Activated T-cell treated with anti-CD3 and anti-CD28 coated beads, Interleukin-2, amount 50 U/mL, for 4 hours (primary cell): ENCODE measurements around the gene NAA10. TPM values are rescaled to one million over a fixed set of nuclear protein-coding genes. Genes with fewer than 3 reads are reported as not detected.

Source experiments
- ATAC-seq, 2 donors: fragments of 200-7000 bp; cut with Tn5 transposase; one replicate each; pipeline ENCODE4 v1.10.0; 2021
- DNase-seq: peaks from one replicate; pipeline ENCODE4 v3.0.0-alpha.2; 2020
- H3K27me3 Mint-ChIP-seq: one replicate; pipeline ENCODE4 v1.8.0; 2021; ENCODE audit warnings: low read depth, mixed read lengths
- H3K36me3 Mint-ChIP-seq: one replicate; pipeline ENCODE4 v1.8.0; 2022; ENCODE audit warnings: mixed read lengths; ENCODE audit not compliant: insufficient read depth
- H3K4me1 Mint-ChIP-seq: one replicate; pipeline ENCODE4 v1.8.0; 2021; ENCODE audit warnings: low read depth, mixed read lengths
- H3K4me3 Mint-ChIP-seq: one replicate; pipeline ENCODE4 v1.8.0; 2021; ENCODE audit warnings: mild to moderate bottlenecking, moderate library complexity, mixed read lengths
- H3K9me3 Mint-ChIP-seq: one replicate; pipeline ENCODE4 v1.8.0; 2021; ENCODE audit warnings: mixed read lengths
- total RNA-seq, 3 donors: library from RNA; stranded (reverse); gene quantifications; one replicate each; pipeline ENCODE4 v1.2.1, GENCODE V29; 2021

NAA10 gene
- total RNA-seq, 3 donors from 2014 or later = 190 to 224 (median 221) TPM

DNA sequence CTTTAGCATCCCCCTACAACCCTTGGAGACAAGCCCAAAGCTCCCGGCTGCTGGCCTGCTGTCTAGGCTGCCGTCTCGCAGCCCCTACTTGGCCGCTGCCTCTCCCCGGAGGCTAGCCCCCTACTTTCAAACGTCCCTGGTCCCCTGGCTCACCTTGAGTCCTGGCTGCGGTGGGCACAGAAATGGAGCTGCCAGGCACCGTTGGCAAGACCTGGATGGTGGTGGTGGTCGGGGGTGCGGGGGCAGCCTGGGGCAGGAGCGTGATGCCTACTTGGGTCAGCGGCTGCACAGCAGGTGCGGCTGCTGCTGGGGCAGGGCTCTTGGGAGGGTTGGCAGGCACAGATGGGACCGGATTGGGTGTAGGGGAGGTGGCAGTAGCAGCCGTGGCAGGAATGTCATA, 24.8 kb upstream of the NAA10 start:
- Mint-ChIP-seq H3K36me3 (peaks cover 2% of the 10 kb centered on the region), H3K27me3 (no peaks in the 10 kb centered on the region), H3K4me3 (no peak overlapping the region), H3K9me3 (no peaks in the 10 kb centered on the region), H3K4me1 (no peaks in the 10 kb centered on the region)
- ATAC-seq (no peak), DNase-seq (no peak)

DNA sequence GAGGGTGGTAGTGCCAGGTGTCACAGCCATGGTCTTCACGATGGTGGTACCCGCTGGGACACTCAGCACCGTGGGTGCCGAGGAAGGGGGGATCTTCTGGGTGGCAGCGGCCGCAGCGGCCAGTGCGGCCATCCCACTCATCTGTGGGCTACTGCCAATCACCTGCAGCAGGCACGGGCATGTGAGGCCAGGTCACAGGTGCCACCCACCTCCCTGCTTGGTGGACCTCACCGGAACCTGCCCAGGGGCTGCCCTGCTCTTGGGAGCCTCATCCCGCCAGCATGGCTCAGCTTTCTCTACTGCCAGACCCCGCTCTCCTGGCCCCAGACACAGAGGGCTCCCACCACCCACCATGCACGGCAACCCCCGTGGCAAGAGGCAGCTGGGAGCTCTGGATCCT, 23.8 kb upstream of the NAA10 start:
- Mint-ChIP-seq H3K4me3 (no peak overlapping the region), H3K4me1 (peaks cover 2% of the 10 kb centered on the region), H3K27me3 (no peaks in the 10 kb centered on the region), H3K36me3 (peaks cover 7% of the 10 kb centered on the region), H3K9me3 (no peaks in the 10 kb centered on the region)
- ATAC-seq = no peak
- no peak for DNase-seq

DNA sequence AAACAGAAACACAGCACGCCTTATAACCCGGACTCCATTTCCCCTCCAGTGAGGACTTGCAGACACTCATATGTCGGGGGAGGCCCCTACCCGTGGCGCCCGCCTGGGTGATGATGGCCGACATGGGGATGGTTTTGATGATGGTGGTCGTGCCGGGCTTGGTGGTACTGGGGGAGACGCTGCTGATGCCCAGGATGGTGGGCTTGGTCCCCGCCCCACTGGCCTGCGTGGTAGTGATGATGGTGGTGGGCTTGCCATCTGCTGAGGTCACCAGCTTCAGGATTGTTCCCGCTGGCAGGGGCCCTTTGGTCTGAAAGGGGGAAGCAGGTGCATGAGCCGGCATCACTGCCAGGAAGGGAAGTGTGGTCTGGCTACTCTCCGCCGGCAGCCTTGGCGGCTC, 22.4 kb upstream of the NAA10 start:
- H3K27me3 Mint-ChIP-seq = no peaks in the 10 kb centered on the region
- H3K4me1 Mint-ChIP-seq = peaks cover 2% of the 10 kb centered on the region
- no peak overlapping the region for H3K4me3 Mint-ChIP-seq
- ATAC-seq = no peak
- H3K9me3 Mint-ChIP-seq = no peaks in the 10 kb centered on the region
- DNase-seq = no peak
- H3K36me3 Mint-ChIP-seq = peaks cover 9% of the 10 kb centered on the region

DNA sequence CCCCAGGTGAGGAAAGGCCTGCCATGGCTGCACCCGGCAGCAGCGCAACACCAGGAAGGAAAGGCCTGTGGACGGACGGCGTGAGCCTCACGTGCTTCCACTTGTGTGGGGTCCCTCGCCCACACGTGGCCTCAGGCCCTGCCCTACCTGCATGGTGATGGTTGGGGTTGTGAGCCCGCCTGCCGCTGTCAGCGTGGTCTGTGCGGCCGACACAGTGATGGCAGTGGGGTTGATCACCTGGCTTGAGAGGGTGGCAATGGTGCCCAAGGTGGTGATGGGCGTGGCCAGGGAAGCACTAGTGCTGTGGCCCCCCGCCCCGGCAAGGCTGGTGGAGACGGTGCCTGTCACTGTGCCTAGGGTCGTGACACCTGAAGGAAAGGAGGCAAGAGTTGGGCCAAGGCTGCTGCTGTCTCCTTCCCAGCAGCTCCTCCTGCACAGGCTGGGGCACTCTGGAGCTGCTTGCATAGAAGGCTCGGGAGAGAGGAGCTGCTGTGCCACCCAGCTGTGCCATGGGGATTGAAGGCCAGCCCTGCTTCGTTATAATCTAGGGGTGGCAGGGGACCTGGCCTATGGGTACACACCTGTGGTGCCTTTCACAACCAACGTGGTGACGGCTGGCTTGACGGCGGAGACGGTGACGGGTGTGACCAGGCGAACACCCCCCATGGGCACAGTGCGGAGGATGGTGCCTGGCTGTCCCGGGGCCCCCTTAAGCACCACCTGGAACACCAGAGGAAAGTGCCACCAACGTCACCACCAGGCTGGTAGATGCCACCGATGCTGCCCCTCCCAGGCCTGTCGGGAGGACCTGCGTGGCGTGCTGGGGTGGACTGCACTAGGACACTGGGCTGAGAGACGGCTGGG, 21.4 kb upstream of the NAA10 start:
- Mint-ChIP-seq H3K4me3 (no peak overlapping the region), H3K27me3 (no peaks in the 10 kb centered on the region), H3K9me3 (no peaks in the 10 kb centered on the region), H3K36me3 (peaks cover 12% of the 10 kb centered on the region), H3K4me1 (peaks cover 2% of the 10 kb centered on the region)
- DNase-seq = no peak
- ATAC-seq = no peak

DNA sequence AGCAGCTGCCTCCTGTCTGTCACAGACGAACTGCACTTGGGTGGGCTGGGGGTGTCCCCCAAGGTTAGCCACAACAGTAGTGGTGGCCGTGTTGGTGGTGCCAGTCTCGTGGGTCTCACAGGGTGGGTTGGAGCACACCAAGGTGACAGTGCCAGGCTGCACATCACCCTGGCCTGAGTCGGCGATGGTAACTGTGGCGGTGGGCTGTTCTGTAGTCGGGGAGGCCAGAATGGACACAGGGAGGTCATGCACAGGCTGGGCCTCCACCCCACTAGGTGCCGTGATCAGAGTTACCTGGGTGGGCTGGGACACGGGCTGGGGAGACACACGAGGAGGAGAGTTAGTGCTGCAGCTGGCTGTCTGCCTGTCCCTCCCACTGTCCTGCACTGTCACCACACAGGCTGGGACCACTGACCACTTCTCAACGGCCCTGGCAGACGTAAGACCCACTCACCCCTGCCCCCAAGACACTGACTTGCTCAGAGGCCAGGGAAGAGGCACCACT, 20.4 kb upstream of the NAA10 start:
- DNase-seq (no peak), ATAC-seq (no peak)
- Mint-ChIP-seq H3K4me1 (peaks cover 2% of the 10 kb centered on the region), H3K36me3 (peaks cover 17% of the 10 kb centered on the region), H3K9me3 (no peaks in the 10 kb centered on the region), H3K27me3 (no peaks in the 10 kb centered on the region), H3K4me3 (no peak overlapping the region)

DNA sequence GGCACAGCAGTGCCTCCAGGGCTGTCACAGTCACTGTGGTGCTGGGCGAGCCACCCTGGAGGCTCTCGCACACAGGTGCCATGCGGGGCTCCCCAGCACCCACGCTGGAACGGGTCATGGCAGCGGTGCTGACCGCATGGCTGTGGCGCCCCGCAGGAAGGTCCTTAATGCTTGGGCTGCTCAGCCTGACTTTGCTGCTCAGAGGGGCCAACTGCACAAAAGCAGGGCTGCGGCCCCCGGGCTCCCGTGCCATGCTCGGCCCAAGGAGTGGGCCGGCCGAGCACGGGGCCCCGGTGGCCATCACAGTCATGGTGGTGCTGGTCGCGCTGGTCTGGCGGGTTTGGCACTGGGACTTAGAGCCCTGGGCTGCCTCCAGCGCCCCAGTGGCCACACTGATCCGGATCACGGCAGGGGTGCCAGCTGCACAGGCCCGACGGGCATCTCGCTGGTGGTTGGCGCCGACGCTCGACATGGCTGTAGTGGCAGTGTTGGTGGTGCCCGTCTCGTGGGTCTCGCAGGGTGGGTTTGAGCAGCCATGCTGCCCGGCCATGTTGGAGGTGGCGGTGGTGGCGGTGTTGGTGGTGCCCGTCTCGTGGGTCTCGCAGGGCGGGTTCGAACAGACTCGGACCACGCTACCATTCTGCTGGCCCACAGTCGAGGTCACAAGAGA, 19.9 kb upstream of the NAA10 start:
- Mint-ChIP-seq H3K4me1 (peaks cover 2% of the 10 kb centered on the region), H3K27me3 (no peaks in the 10 kb centered on the region), H3K4me3 (no peak overlapping the region), H3K36me3 (peaks cover 18% of the 10 kb centered on the region), H3K9me3 (no peaks in the 10 kb centered on the region)
- DNase-seq (no peak), ATAC-seq (no peak)

DNA sequence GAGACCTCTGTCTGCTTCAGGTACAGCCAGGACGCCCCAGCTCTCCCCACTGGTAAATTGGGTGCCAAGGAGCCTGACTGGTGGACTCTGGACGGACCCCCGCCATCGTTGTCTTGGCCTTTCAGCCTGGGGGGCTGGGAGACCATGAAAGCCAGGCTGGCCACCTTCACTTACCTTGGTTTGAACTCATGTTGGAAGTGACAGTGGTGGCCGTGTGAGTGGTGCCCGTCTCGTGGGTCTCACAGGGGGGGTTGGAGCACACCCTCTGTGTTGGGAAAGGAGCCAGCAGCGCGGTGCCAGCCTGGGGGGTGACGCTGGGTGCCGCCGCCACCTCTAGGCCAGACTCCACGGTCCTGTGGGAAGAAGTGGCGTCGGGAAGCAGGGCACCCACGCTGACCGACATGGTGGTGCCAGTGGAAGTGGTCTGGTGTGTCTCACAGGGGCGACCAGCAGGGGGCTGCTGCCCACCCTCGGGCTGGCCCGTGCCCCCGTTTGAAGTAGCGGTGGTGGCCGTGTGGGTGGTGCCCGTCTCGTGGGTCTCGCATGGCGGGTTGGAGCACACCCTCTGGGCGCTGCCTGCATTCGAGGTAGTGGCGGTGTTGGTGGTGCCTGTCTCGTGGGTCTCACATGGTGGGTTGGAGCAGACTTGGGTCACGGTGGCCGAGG, 19.2 kb upstream of the NAA10 start:
- peaks cover 3% of the 10 kb centered on the region for H3K4me1 Mint-ChIP-seq
- H3K9me3 Mint-ChIP-seq = no peaks in the 10 kb centered on the region
- peaks cover 18% of the 10 kb centered on the region for H3K36me3 Mint-ChIP-seq
- H3K4me3 Mint-ChIP-seq = no peak overlapping the region
- H3K27me3 Mint-ChIP-seq = no peaks in the 10 kb centered on the region
- peak in 1 of 2 donors; percentile 3 for ATAC-seq
- no peak for DNase-seq

DNA sequence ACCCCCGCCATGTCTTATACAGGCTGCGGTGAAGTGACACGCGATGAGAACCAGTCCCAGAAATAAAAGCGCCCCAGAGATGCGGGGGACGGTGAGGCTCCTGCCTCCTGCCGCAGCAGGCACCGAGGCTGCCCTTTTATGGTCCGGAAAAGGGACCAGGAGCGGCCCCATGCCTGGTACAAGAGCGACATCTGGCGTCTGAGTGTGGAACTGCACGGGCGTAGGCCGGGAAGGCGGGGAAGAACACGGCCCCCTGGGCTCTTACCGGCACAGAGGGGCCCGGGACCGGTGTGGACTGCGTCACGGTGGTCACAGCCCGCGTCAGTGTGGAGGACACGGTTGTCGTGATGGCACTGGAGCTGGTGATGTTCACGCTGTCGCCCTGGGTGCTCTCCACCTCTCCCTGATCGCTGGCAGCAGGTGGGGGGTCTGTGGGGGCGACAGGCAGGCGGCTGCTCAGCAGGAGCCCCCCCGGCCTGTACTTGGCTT, 18.5 kb upstream of the NAA10 start:
- Mint-ChIP-seq H3K36me3 (peaks cover 18% of the 10 kb centered on the region), H3K9me3 (no peaks in the 10 kb centered on the region), H3K4me1 (peaks cover 3% of the 10 kb centered on the region), H3K27me3 (no peaks in the 10 kb centered on the region), H3K4me3 (no peak overlapping the region)
- DNase-seq = peak; percentile 82
- ATAC-seq = peak; percentile 64 to 72

DNA sequence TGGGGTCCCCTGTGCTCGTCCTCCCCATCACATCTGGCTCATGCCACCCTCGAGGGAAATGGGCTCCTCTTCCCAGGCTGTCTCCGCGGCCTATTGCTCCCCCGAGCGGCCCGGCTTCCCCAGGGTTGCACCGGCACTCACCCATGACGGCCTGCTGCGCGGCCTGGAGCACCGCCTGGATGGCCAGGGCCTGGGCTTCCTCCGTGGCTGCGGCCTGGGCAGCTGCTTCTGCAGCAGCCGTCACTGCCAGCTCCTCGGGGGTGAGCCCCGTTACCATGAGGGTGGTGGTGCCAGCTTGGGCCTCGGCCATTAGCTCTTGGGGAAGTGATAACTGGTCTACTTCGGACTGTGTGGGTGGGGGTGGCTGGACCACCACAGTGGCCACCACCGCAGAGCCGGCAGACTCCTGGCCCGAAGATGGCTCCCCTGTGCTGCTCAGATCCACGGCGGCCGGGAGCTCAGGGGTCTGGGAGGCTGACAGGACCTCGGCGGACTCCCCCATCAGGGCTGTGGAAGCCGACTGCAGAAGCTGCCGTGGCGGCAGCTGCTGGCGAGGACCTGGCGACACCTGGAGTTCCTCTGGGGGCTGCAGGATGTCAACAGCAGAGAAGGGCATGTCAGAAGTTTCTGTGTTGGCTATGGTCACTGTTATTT, 17.7 kb upstream of the NAA10 start:
- Mint-ChIP-seq H3K9me3 (no peaks in the 10 kb centered on the region), H3K36me3 (peaks cover 19% of the 10 kb centered on the region), H3K27me3 (no peaks in the 10 kb centered on the region), H3K4me3 (no peak overlapping the region), H3K4me1 (peaks cover 7% of the 10 kb centered on the region)
- ATAC-seq (no peak), DNase-seq (no peak)

DNA sequence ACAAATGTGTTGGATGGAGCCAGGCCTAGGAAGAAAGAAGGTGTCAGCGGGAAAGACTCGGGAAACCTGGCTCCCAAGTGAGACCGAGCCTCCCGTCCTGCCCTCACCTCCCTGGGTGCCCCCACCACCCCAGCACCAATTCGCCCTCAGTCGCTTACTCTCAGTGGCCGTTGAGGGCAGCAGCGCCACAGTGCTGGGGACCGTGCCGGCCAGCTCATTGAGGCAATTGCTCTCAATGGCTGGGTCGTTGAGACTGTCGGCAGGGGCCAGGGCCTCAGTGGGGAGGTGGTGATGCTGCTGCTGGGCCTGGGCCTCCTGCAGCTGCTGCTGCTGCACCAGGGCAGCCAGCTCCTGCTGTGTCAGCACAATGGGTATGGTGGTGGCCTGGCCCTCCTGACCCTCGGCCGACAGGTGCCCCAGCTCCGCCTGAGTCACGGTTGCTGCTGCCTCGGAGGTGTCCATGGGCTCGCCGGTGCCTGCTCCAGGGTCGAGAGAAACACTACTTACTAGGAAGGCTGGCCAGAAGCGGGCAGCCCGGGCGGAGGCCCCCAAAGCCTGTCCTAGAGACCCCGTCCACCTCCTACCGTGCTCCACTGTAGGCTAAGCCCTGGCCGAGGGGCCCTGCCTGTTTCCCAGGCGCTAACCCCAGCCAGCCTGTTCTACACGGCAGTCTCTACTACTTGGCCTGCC, 17.0 kb upstream of the NAA10 start:
- ATAC-seq (no peak), DNase-seq (no peak)
- H3K4me3 Mint-ChIP-seq = no peak overlapping the region
- H3K4me1 Mint-ChIP-seq = peaks cover 11% of the 10 kb centered on the region
- no peaks in the 10 kb centered on the region for H3K27me3 Mint-ChIP-seq
- peaks cover 20% of the 10 kb centered on the region for H3K36me3 Mint-ChIP-seq
- no peaks in the 10 kb centered on the region for H3K9me3 Mint-ChIP-seq

DNA sequence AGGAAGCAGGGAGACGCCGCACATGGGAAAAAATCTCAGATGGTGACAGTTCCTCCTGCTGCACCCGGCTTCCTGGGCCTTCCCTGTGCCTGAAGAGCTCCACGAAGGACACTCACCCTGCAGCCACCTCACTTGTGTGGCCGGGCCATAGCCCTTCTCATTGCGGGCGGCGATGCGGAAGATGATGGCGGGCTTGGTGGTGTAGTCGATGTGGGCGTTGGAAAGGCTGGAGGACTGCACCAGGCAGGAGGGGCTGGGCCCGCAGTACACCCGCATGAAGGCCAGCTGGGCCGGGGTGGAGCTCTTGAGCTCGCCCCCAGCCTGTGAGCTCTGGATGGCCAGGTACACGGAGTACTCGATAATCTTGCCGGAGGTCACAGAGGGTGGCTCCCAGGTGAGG, 15.3 kb upstream of the NAA10 start:
- ATAC-seq = no peak
- peaks cover 19% of the 10 kb centered on the region for H3K36me3 Mint-ChIP-seq

DNA sequence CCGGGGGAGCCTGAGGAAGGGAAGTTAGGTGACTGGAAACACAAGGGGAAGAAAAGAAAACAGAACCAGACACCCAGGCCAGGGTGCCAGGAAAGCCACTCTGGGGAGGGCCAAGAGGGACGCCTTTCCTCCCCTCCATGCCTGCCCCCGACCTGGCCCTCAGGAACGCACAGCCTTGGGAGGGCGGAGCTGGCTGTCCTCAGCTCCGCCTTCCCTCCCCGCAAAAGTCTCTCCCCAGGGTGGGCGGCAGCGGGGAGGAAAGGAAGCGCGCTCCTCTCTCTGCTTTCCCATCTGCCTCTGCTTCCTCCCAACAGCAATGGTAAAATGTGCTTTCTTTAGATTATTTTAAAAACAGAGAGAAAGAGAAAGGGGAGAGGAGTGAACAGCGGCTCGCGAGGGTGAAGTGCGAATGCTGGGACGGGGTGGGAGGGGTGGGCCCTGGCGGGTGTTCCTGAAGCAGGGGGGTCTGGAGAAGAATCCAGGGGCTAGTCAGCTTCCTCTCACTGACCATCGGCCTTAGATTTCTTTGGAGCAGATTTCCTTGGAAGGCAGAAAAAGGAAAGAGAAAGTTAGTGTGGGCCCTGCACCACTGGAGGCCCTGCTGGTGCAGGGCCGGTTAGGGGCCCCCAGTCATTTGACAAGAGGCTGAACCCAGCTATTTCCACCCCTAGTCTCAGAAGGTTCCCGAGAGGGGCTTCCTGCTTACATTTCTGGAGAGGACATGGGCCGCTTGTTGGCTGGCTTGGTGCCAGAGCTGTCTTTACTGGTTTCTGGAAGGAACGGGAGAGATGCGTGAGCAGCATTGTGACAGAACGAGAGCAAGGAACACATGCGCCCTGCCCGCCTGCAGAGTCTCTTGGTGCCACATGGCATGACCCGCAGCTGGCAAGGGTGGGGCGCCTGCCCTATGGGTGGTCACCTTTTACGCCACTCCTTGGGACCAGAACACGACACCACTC, 14.3 kb upstream of the NAA10 start:
- H3K27me3 Mint-ChIP-seq = no peaks in the 10 kb centered on the region
- no peaks in the 10 kb centered on the region for H3K9me3 Mint-ChIP-seq
- no peak for ATAC-seq
- H3K36me3 Mint-ChIP-seq = peaks cover 15% of the 10 kb centered on the region
- no peak overlapping the region for H3K4me3 Mint-ChIP-seq
- DNase-seq = no peak
- peaks cover 14% of the 10 kb centered on the region for H3K4me1 Mint-ChIP-seq

More for the DNA sequence above, 15.3 kb upstream of the NAA10 start:
- H3K4me3 Mint-ChIP-seq = no peak overlapping the region
- no peaks in the 10 kb centered on the region for H3K9me3 Mint-ChIP-seq
- no peaks in the 10 kb centered on the region for H3K27me3 Mint-ChIP-seq
- DNase-seq = no peak
- peaks cover 13% of the 10 kb centered on the region for H3K4me1 Mint-ChIP-seq

DNA sequence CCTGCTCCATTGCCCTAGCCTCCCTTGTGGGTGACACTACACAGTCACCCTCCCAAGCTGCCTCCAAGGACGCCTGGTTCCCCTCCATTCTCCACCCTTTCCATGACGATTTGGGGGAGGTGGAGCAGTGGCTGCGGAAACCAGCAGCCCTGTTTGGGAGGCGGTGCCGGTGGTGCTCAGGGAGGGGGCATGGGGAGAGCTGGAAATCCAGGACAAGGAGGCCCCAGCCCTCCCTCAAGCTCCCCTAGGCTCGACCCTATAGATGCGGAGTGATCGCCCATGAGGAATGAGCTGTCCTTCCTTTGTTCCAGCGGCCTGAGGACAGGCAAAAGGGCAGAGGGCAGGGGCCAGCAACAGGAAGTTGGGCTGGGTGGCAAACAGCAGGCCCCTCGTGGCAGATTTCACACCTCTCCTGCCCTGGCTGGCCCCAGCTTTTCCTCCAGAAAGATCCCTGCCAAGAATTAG, 13.2 kb upstream of the NAA10 start:
- no peak for DNase-seq
- Mint-ChIP-seq H3K4me3 (no peak overlapping the region), H3K4me1 (peaks cover 18% of the 10 kb centered on the region), H3K9me3 (no peaks in the 10 kb centered on the region), H3K27me3 (no peaks in the 10 kb centered on the region), H3K36me3 (peaks cover 11% of the 10 kb centered on the region)
- peak; percentile 4 to 7 for ATAC-seq
